HepG2 (cell line): ENCODE measurements around the gene RAB17.

Experiments
- ETV6 ChIP-seq: sonication (generic); formaldehyde crosslinking; conservative IDR thresholded peaks from 2 replicates; pipeline ENCODE4 v1.4.0; 2020; ENCODE audit warnings: missing genetic modification reagents
- POLR2A ChIP-seq, 2 experiments: IDR thresholded peaks; 2 replicates each; pipeline ENCODE4 v1.6.1; 2011; ENCODE audit warnings: low read depth in 2 of 2, low read length in 2 of 2, mild to moderate bottlenecking in 1 of 2, moderate library complexity in 1 of 2; ENCODE audit not compliant: insufficient read depth in 1 of 2
- POLR2AphosphoS5 ChIP-seq: IDR thresholded peaks from 2 replicates; pipeline ENCODE4 v1.6.1; 2012; ENCODE audit warnings: low read depth, low read length
- RAD51 ChIP-seq: fragments of 450-650 bp; IDR thresholded peaks from 2 replicates; pipeline ENCODE4 v1.6.1; 2016; ENCODE audit warnings: borderline replicate concordance

GRCh38 chr2:237629739-237630138 is 39.2 kb upstream of the RAB17 start:
- TF ChIP-seq ETV6 (CRISPR knock-in tag) (no peak), RAD51 (no peak), POLR2A (IDR thresholded peaks at IDR 0.05; ENCODE audit: insufficient read depth in 1 of 2, low read depth in 2 of 2, low read length in 2 of 2) (no peak), POLR2AphosphoS5 (no peak)
